GM12892 (cell line): Measurements from ENCODE around the gene PDILT.

Experiments used
- POLR2A ChIP-seq: IDR thresholded peaks from 2 replicates; pipeline ENCODE4 v1.6.1; 2011; ENCODE audit warnings: low read depth, low read length, control low read depth
- POLR2AphosphoS5 ChIP-seq: IDR thresholded peaks from 2 replicates; pipeline ENCODE4 v1.6.1; 2011; ENCODE audit warnings: low read depth, low read length, control low read depth
- TAF1 ChIP-seq: IDR thresholded peaks from 2 replicates; pipeline ENCODE4 v1.6.1; 2011; ENCODE audit warnings: low read depth, mild to moderate bottlenecking, control low read depth, low read length, borderline replicate concordance

GRCh38 chr16:20363191-20363590 is 41.3 kb downstream of the PDILT start:
- TF ChIP-seq POLR2A, result no peak
- TF ChIP-seq POLR2AphosphoS5, result no peak
- no peak for TF ChIP-seq TAF1
